ENCODE data around the gene KRT33A.
"Not testable (repeated sequence)": the region's sequence is repeated elsewhere in the genome, so short reads cannot be mapped to it uniquely, and the experiment has no call there.

The KRT33A gene

DNA sequence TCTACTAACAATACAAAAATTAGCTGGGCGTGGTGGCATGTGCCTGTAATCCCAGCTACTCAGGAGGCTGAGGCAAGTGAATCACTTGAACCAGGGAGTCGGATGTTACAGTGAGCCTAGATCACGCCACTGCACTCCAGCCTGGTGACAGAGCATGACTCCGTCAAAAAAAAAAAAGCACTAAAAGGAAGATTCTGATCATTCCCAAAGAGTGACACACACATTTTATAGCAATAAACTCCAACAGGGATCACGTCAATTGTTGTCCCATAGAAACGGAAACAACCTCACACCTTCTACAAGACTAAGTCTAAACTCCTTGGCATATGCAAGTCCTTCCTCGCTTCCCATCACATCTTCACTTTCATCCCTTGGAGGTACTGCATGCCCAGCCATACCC, 29.5 kb upstream of the KRT33A start:
- not testable (repeated sequence) for H3K4me1 ChIP-seq (ENCODE audit: control insufficient read depth in 1 of 2, insufficient read depth in 2 of 2, low read length in 2 of 2); H4K8ac ChIP-seq (ENCODE audit: low read depth, low read length); H3K36me3 ChIP-seq (ENCODE audit: control insufficient read depth in 1 of 2, insufficient read depth in 2 of 2, low read length in 2 of 2); H4K12ac ChIP-seq (ENCODE audit: low read depth, low read length); H3K23ac ChIP-seq (ENCODE audit: low read length); H3K9ac ChIP-seq (ENCODE audit: low read length); H3K14ac ChIP-seq (ENCODE audit: low read length); H3K4me3 ChIP-seq (ENCODE audit: low read depth, low read length); H2BK5ac ChIP-seq (ENCODE audit: low read depth, low read length, poor library complexity); H3K9me3 ChIP-seq (ENCODE audit: insufficient read depth, low read depth, low read length); H3K4me2 ChIP-seq (ENCODE audit: low read length); H3K79me2 ChIP-seq (ENCODE audit: control insufficient read depth, insufficient read depth, low read length, poor library complexity); H4K91ac ChIP-seq (ENCODE audit: low read depth, low read length); H2BK120ac ChIP-seq (ENCODE audit: insufficient read depth, low read length, poor library complexity); H3K27me3 ChIP-seq (ENCODE audit: insufficient read depth, low read length); H3K18ac ChIP-seq (ENCODE audit: low read length); H2BK12ac ChIP-seq (ENCODE audit: low read length); H2AFZ ChIP-seq (ENCODE audit: insufficient read depth, low read length, poor library complexity); H3K79me1 ChIP-seq (ENCODE audit: low read length); H3K4ac ChIP-seq (ENCODE audit: low read depth, low read length); H3K27ac ChIP-seq (ENCODE audit: low read depth, low read length); H2AK5ac ChIP-seq (ENCODE audit: low read length)
- no CpG with 5 or more reads among the region's 7 CpGs for WGBS (ENCODE audit: extremely low coverage, insufficient coverage, insufficient read length)
- DNase-seq, result peak; percentile 47 to 78

DNA sequence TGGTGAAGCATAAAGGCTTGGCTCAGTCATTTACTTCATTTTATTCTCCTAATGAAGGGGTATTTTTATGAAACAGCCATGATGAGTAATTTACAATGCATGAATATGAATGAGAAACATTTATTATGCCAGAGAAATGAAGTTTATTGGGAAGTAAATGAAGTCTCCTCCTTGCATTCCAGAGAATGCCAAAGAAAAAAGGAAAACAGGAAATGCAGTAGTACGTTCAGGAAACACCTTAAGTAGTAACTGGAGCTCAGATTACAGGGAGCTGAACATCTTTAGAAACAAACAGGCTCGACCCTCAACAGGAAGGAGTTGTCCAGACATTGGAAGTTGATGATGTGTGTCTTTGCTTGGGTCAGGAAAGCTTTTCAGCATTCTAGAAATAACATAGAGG, 26.9 kb upstream of the KRT33A start:
- Histone ChIP-seq H2AK5ac (ENCODE audit: low read length) (no peak overlapping the region), H3K27me3 (ENCODE audit: insufficient read depth, low read length) (no peaks in the 10 kb centered on the region), H3K9me3 (ENCODE audit: insufficient read depth, low read depth, low read length) (peaks cover 3% of the 10 kb centered on the region), H3K23ac (ENCODE audit: low read length) (no peak overlapping the region), H3K27ac (ENCODE audit: low read depth, low read length) (no peak overlapping the region), H2BK5ac (ENCODE audit: low read depth, low read length, poor library complexity) (no peak overlapping the region), H4K12ac (ENCODE audit: low read depth, low read length) (no peak overlapping the region), H3K14ac (ENCODE audit: low read length) (no peak overlapping the region), H3K36me3 (ENCODE audit: control insufficient read depth in 1 of 2, insufficient read depth in 2 of 2, low read length in 2 of 2) (no peaks in the 10 kb centered on the region), H3K4me1 (ENCODE audit: control insufficient read depth in 1 of 2, insufficient read depth in 2 of 2, low read length in 2 of 2) (peaks cover 3 to 6% of the 10 kb centered on the region in 2 experiments), H4K8ac (ENCODE audit: low read depth, low read length) (no peak overlapping the region), H3K9ac (ENCODE audit: low read length) (no peak overlapping the region), H3K79me1 (ENCODE audit: low read length) (no peaks in the 10 kb centered on the region), H3K4me2 (ENCODE audit: low read length) (no peak overlapping the region), H3K4ac (ENCODE audit: low read depth, low read length) (no peak overlapping the region), H2BK12ac (ENCODE audit: low read length) (no peak overlapping the region), H2BK120ac (ENCODE audit: insufficient read depth, low read length, poor library complexity) (no peak overlapping the region), H3K4me3 (ENCODE audit: low read depth, low read length) (no peak overlapping the region), H3K18ac (ENCODE audit: low read length) (no peak overlapping the region), H2AFZ (ENCODE audit: insufficient read depth, low read length, poor library complexity) (no peak overlapping the region), H4K91ac (ENCODE audit: low read depth, low read length) (no peak overlapping the region), H3K79me2 (ENCODE audit: control insufficient read depth, insufficient read depth, low read length, poor library complexity) (no peaks in the 10 kb centered on the region)
- no peak for DNase-seq
- no CpG with 5 or more reads among the region's 2 CpGs for WGBS (ENCODE audit: extremely low coverage, insufficient coverage, insufficient read length)

DNA sequence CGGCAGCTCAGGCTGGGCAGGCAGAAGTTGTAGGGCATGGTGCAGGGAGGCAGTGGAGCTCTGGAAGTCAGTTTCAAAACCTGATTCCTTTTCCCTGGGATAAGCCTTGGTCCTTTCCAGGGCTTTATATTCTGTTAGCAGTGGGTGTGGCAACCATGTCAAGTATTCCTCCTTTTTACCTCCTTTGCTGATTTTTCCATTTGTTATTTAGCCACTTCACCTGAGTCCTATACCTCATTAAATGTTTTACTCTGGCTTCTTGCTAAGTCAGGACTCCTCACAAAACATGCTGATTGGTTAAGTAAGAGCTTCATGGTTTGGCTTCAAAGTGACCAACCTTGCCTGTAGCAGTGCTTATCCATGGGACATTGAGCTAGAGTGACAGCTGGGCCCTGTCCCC, 19.1 kb upstream of the KRT33A start, which contains the start of gene KRT33B:
TSS of gene KRT33B (minus strand) at position 101 of the 400 bp plus-strand sequence. CDS start at position 38, 63 bp downstream.
- Histone ChIP-seq H2BK12ac (ENCODE audit: low read length) (no peak within 1 kb of the TSS), H3K14ac (ENCODE audit: low read length) (no peak within 1 kb of the TSS), H3K4me2 (ENCODE audit: low read length) (no peak within 1 kb of the TSS), H3K18ac (ENCODE audit: low read length) (no peak within 1 kb of the TSS), H3K4me3 (ENCODE audit: low read depth, low read length) (no peak within 1 kb of the TSS), H2AFZ (ENCODE audit: insufficient read depth, low read length, poor library complexity) (no peak within 1 kb of the TSS), H4K8ac (ENCODE audit: low read depth, low read length) (no peak within 1 kb of the TSS), H3K23ac (ENCODE audit: low read length) (peak within 1 kb of the TSS; percentile 14), H3K4ac (ENCODE audit: low read depth, low read length) (no peak within 1 kb of the TSS), H2BK120ac (ENCODE audit: insufficient read depth, low read length, poor library complexity) (no peak within 1 kb of the TSS), H3K4me1 (ENCODE audit: control insufficient read depth in 1 of 2, insufficient read depth in 2 of 2, low read length in 2 of 2) (peaks cover 0 to 5% of the 10 kb centered on the region in 2 experiments), H3K79me1 (ENCODE audit: low read length) (no peaks in the 10 kb centered on the region), H4K91ac (ENCODE audit: low read depth, low read length) (no peak within 1 kb of the TSS), H4K12ac (ENCODE audit: low read depth, low read length) (no peak within 1 kb of the TSS), H3K9me3 (ENCODE audit: insufficient read depth, low read depth, low read length) (peaks cover 1% of the 10 kb centered on the region), H3K79me2 (ENCODE audit: control insufficient read depth, insufficient read depth, low read length, poor library complexity) (no peaks in the 10 kb centered on the region), H2AK5ac (ENCODE audit: low read length) (no peak within 1 kb of the TSS), H3K9ac (ENCODE audit: low read length) (peak within 1 kb of the TSS; percentile 2), H3K27me3 (ENCODE audit: insufficient read depth, low read length) (no peaks in the 10 kb centered on the region), H3K27ac (ENCODE audit: low read depth, low read length) (no peak within 1 kb of the TSS), H3K36me3 (ENCODE audit: control insufficient read depth in 1 of 2, insufficient read depth in 2 of 2, low read length in 2 of 2) (no peaks in the 10 kb centered on the region), H2BK5ac (ENCODE audit: low read depth, low read length, poor library complexity) (no peak within 1 kb of the TSS)
- DNase-seq, result no peak
- WGBS (ENCODE audit: extremely low coverage, insufficient coverage, insufficient read length), result no CpG with 5 or more reads among the region's 1 CpG

DNA sequence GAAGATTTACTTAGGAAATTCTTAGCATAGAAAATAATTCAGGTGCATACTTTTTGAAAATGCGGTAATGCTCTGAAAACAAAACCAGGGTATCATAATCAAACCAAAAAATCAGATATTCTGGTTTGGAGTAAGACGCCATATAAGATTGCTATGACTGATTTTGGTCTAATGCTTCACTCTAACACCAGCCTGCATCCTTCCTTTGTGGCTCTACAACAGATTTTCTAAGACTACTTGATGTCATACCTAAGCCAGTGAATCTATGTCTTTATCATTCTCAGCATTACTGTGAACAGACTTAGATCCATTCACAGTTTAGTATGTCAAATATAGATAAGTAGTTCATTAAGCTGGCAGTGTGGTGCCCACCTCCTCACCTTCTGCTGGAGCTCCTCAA, 18.4 kb upstream of the KRT33A start:
- Histone ChIP-seq H2BK120ac (ENCODE audit: insufficient read depth, low read length, poor library complexity) (no peak overlapping the region), H3K9ac (ENCODE audit: low read length) (no peak overlapping the region), H2BK5ac (ENCODE audit: low read depth, low read length, poor library complexity) (no peak overlapping the region), H2AK5ac (ENCODE audit: low read length) (no peak overlapping the region), H3K18ac (ENCODE audit: low read length) (no peak overlapping the region), H3K27ac (ENCODE audit: low read depth, low read length) (no peak overlapping the region), H3K27me3 (ENCODE audit: insufficient read depth, low read length) (no peaks in the 10 kb centered on the region), H3K4ac (ENCODE audit: low read depth, low read length) (no peak overlapping the region), H4K12ac (ENCODE audit: low read depth, low read length) (no peak overlapping the region), H4K91ac (ENCODE audit: low read depth, low read length) (no peak overlapping the region), H2BK12ac (ENCODE audit: low read length) (no peak overlapping the region), H3K79me1 (ENCODE audit: low read length) (no peaks in the 10 kb centered on the region), H3K4me2 (ENCODE audit: low read length) (no peak overlapping the region), H3K36me3 (ENCODE audit: control insufficient read depth in 1 of 2, insufficient read depth in 2 of 2, low read length in 2 of 2) (no peaks in the 10 kb centered on the region), H3K4me3 (ENCODE audit: low read depth, low read length) (no peak overlapping the region), H3K79me2 (ENCODE audit: control insufficient read depth, insufficient read depth, low read length, poor library complexity) (no peaks in the 10 kb centered on the region), H4K8ac (ENCODE audit: low read depth, low read length) (no peak overlapping the region), H3K4me1 (ENCODE audit: control insufficient read depth in 1 of 2, insufficient read depth in 2 of 2, low read length in 2 of 2) (peaks cover 0 to 5% of the 10 kb centered on the region in 2 experiments), H2AFZ (ENCODE audit: insufficient read depth, low read length, poor library complexity) (no peak overlapping the region), H3K23ac (ENCODE audit: low read length) (no peak overlapping the region), H3K9me3 (ENCODE audit: insufficient read depth, low read depth, low read length) (peaks cover 1% of the 10 kb centered on the region), H3K14ac (ENCODE audit: low read length) (no peak overlapping the region)
- no peak for DNase-seq
- WGBS (ENCODE audit: extremely low coverage, insufficient coverage, insufficient read length), result no CpG with 5 or more reads among the region's 2 CpGs
